HG03342 (cell line): ENCODE measurements around the gene ANO5.

Experiments used
- ATAC-seq: cut with Tn5 transposase; IDR thresholded peaks from one replicate; pipeline ENCODE4 v1.9.1; 2021; ENCODE audit warnings: mild to moderate bottlenecking, moderate library complexity; ENCODE audit not compliant: unreplicated experiment

The ANO5 gene

DNA sequence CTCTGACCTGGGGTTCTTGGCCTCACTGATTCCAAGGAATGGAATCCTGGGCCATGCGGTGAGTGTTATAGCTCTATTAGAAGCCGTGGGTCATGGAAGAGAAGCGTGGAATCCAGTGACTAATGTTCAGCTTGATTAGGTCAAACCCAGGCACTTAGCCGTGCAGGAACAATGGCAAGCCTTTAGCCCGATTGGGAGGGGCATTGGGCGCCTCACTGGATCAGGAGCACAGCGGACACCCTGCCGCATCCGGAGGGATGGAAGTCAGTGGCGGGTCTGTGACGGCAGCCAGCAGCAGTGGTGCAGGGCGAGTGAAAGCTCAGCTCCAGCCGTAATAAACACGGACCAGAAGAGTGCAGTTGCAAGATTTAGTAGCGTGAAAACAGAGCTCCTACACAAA is 124.8 kb downstream of the ANO5 start:
- no peak for ATAC-seq

DNA sequence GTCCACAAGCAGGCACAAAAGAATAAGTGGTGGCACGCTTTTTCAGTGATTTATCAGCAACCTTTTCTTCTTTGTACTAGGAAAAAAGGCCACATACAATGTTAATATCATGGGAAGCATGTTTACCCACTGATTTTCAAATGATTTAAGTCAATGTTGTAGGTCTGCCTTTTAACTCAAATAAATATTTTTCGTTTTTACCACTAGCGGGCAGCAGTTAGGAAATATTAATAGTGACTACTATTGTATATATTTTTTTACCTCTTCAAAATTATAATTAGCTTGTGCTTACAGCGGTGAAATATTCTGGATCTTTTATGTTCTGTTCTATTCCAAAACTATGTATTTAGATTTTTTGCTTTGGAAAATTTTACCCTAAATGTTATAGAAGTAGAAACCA is 138.9 kb downstream of the ANO5 start:
- no peak for ATAC-seq
